Muscle layer of colon (tissue), 2 donors: ENCODE results near the gene PLOD1.
A peak's percentile ranks its signal among the peaks of the same experiment; 100 is the strongest.
"Not testable (repeated sequence)": the region's sequence is repeated elsewhere in the genome, so short reads cannot be mapped to it uniquely, and the experiment has no call there.

Source experiments
- H3K27ac ChIP-seq: one replicate; pipeline ENCODE4 v1.7.0; 2013; ENCODE audit warnings: low read depth, mild to moderate bottlenecking, low read length, moderate library complexity
- H3K27me3 ChIP-seq, 2 donors: one replicate each; pipeline ENCODE4 v1.7.0; 2013; ENCODE audit warnings: low read length in 2 of 2, mild to moderate bottlenecking in 2 of 2; ENCODE audit not compliant: insufficient read depth in 2 of 2, control insufficient read depth in 1 of 2
- H3K36me3 ChIP-seq: one replicate; pipeline ENCODE4 v1.7.0; 2013; ENCODE audit warnings: mild to moderate bottlenecking, low read length; ENCODE audit not compliant: insufficient read depth
- H3K4me1 ChIP-seq: one replicate; pipeline ENCODE4 v1.7.0; 2013; ENCODE audit warnings: mild to moderate bottlenecking, low read length; ENCODE audit not compliant: insufficient read depth
- H3K4me3 ChIP-seq, 2 donors: one replicate each; pipeline ENCODE4 v1.7.0; 2013; ENCODE audit warnings: low read length in 2 of 2, low read depth in 1 of 2, mild to moderate bottlenecking in 1 of 2, moderate library complexity in 1 of 2
- H3K9ac ChIP-seq: one replicate; pipeline ENCODE4 v1.7.0; 2013; ENCODE audit warnings: low read length
- H3K9me3 ChIP-seq: one replicate; pipeline ENCODE4 v1.7.0; 2013; ENCODE audit warnings: mild to moderate bottlenecking, low read length
- donor health status: abdominal sarcoma.
- donor health status: Adenocarcinoma of cecum.

The PLOD1 gene

DNA sequence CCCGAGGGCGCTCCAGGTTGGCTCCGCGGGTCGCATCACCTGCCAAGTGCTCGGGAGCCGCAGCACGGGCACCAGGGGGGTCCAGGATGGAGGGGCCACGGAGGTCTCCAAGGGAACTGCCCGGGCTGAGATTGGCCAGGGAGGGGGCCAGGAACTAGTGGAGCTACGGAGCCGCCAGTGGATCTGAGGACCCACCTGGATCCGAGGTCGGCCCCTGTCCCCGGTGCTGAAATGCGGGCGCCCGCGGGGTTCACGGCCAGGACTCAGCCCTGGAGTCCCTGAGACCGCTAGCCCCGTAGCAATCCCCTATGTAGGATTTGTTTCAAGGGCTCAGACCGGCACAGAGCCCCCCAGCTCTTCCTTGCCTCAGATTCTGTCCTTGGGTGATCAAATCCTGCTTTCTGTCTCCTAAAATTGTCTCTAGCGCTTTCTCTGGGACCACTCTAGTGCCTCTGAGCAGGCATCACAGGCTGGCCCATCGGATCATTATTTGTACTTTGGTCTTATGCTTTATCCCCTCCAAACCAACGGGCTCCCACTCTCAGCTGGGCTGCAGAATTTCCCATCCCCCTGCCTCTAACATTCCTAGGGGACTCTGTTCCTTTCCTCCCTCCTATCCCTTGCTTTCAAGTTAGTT, 35.6 kb upstream of the PLOD1 start:
- no peak overlapping the region for H3K9ac ChIP-seq
- no peaks in the 10 kb centered on the region for H3K9me3 ChIP-seq
- no peak overlapping the region for H3K4me3 ChIP-seq
- no peaks in the 10 kb centered on the region for H3K4me1 ChIP-seq
- H3K27ac ChIP-seq, result no peak overlapping the region
- H3K27me3 ChIP-seq, result peaks cover 0 to 29% of the 10 kb centered on the region in 2 donors
- no peaks in the 10 kb centered on the region for H3K36me3 ChIP-seq

DNA sequence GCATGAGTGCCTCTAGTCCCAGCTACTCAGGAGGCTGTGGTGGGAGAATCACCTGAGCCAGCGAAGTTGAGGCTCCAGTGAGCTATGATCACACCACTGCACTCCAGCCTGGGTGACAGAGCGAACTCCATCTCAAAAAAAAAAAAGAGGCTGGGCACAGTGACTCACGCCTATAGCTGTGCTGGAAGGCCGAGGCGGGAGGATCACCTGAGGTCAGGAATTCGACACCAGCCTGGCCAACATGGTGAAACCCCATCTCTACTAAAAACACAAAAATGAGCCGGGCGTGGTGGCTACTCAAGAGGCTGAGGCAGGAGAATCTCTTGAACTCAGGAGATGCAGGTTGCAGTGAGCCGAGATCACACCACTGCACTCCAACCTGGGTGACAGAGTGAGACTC, 33.1 kb upstream of the PLOD1 start:
- H3K36me3 ChIP-seq, H3K9me3 ChIP-seq, H3K4me3 ChIP-seq, H3K27ac ChIP-seq, H3K9ac ChIP-seq, H3K4me1 ChIP-seq: not testable (repeated sequence)
- peaks cover 0 to 21% of the 10 kb centered on the region in 2 donors for H3K27me3 ChIP-seq

DNA sequence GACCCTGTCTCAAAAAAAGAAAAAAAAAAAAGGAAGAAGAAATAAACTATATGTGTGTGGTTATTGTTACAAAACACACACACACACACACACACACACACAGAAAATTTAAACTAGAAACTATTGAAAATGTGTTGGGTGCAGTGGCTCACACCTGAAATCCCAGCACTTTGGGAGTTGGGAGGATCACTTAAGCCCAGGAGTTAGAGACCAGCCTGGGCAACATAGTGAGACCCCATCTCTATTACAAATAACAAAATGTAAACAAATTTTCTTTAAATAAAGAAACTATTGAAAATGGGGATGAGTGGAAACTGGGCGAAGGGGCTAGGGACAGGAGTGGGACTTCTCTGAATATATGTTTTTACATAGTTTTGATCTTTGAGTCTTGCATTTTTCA, 31.3 kb upstream of the PLOD1 start:
- Histone ChIP-seq H3K27me3 (peaks cover 0 to 12% of the 10 kb centered on the region in 2 donors), H3K9me3 (no peaks in the 10 kb centered on the region), H3K9ac (no peak overlapping the region), H3K4me3 (no peak overlapping the region), H3K27ac (no peak overlapping the region), H3K4me1 (peaks cover 4% of the 10 kb centered on the region), H3K36me3 (no peaks in the 10 kb centered on the region)

DNA sequence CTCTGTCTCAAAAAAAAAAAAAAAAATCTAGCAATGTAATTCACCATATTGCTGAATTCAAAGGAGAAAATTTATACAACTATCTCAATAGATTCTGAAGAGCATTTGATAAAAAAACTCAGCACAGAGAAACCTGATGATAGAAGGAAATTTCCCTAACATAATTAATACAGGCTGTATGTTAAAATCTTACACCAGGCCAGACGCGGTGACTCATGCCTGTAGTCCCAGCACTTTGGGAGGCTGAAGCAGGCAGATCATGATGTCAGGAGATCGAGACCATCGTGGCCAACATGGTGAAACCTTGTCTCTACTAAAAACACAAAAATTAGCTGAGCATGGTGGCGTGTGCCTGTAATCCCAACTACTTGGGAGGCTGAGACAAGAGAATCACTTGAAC, 30.4 kb upstream of the PLOD1 start:
- not testable (repeated sequence) for H3K9ac ChIP-seq, H3K27ac ChIP-seq, H3K27me3 ChIP-seq, H3K36me3 ChIP-seq, H3K4me1 ChIP-seq, H3K4me3 ChIP-seq, H3K9me3 ChIP-seq

DNA sequence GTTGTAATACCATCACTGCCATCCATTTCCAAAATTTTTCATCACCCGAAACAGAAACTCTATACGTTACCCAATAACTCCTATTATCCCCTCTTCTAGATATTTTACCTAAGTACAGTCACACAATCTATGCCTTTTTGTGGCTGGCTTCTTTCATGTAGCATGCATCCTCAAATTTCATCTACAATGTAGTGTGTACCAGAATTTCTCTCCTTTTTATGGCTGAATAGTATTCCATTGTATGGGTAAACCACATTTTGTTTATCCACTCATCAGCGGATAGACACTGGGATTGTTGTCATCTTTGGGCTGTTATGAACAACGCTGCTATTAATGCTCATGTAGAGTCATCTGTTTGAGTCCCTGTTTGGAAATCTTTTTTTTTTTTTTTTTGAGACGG, 29.5 kb upstream of the PLOD1 start:
- Histone ChIP-seq H3K4me3 (no peak overlapping the region), H3K36me3 (no peaks in the 10 kb centered on the region), H3K4me1 (peaks cover 4% of the 10 kb centered on the region), H3K27ac (no peak overlapping the region), H3K9ac (no peak overlapping the region), H3K27me3 (no peaks in the 10 kb centered on the region), H3K9me3 (no peaks in the 10 kb centered on the region)

DNA sequence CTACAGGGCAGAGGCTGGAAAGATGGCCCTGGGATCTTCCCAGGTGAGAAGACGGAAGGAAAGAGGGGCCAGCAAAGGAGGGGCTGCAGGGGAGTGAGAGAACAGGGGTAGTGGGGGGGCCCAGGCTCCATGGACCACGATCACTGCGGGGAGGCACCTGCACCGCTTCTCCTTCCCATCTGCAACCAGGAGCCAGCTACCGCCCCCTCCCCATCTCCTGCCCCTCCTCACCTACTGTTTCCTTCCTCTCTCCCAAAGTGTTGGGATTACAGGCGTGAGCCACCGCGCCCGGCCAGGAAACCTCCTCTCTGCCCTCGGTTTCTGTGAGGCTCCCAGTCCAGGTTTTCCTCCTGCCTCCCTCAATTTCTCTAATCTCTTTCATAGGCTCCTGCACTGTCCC, 27.6 kb upstream of the PLOD1 start:
- Histone ChIP-seq H3K27me3 (no peaks in the 10 kb centered on the region), H3K4me1 (peaks cover 4% of the 10 kb centered on the region), H3K36me3 (no peaks in the 10 kb centered on the region), H3K4me3 (no peak overlapping the region), H3K27ac (no peak overlapping the region), H3K9me3 (no peaks in the 10 kb centered on the region), H3K9ac (no peak overlapping the region)

DNA sequence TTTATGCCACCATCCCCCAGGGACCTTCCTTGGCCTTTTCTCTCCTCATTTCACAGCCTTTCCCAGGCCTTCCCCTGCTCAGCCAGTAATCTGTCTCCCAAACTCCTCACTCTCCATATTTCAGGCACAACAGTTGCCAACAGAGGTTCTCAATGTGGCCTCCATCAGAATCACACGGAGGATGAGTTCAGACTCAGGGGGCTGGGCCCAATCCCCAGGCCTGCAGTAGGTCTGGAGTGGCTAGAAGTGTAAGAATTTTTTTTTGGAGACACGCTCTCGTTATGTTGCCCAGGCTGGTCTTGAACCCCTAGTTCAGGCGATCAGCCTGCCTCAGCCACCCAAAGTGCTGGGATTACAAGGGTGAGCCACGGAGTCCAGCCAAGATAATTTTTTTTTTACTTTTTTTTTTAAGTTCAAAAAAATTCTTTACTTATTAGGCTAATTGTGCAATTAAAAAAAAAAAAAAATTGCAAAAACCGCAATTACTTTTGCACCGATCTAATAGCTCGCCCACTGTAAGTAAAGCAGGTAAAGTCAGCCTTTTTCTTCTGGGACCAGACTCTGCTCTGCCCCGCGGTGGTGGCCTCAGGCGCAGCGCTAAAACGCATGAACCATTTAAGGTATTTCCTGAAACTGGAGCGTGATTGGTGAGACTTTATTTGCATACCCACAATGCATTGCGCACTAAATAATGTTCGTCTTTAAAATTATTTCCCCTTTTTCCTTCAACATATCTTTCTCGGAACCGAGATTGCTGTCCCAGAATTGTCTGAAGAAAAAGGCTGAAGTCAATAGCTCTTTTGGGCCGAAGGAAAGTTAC, 27.0 kb upstream of the PLOD1 start:
- Histone ChIP-seq H3K9ac (peak overlapping the region; percentile 96), H3K9me3 (no peaks in the 10 kb centered on the region), H3K27me3 (no peaks in the 10 kb centered on the region), H3K36me3 (no peaks in the 10 kb centered on the region), H3K4me1 (peaks cover 4% of the 10 kb centered on the region), H3K27ac (peak overlapping the region; percentile 84), H3K4me3 (peak overlapping the region in 1 of 2 donors; percentile 91)

DNA sequence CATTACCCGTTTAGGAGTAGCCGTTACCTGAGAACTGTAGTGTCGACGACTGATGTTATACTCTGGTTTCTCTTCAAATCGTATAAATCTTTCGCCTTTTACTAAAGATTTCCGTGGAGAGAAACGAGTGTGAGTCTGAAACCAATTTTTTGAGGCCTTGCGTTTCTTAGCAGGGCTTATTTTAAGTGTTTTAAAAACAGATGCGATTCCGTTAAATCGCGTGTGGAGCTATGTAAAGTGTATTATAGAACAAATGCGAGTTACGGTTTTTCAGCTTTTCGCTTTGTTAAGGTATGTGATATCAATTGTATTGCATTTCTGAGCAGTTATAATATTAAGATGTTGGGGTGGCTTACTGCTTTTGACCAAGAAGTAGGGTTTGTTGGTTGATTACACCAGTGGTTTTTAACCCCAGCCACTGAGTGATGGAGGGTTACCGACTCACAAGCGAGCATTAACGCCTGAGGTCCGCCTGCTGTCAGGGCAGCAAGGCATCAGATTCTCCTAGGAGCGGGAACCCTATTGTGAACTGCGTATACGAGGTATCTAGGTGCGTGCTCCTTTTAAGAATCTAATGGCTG, 26.3 kb upstream of the PLOD1 start:
- peaks cover 4% of the 10 kb centered on the region for H3K4me1 ChIP-seq
- H3K27me3 ChIP-seq, result no peaks in the 10 kb centered on the region
- peak overlapping the region; percentile 76 to 91 for H3K4me3 ChIP-seq
- H3K27ac ChIP-seq, result peak overlapping the region; percentile 84
- no peaks in the 10 kb centered on the region for H3K9me3 ChIP-seq
- H3K36me3 ChIP-seq, result no peaks in the 10 kb centered on the region
- H3K9ac ChIP-seq, result peak overlapping the region; percentile 96

DNA sequence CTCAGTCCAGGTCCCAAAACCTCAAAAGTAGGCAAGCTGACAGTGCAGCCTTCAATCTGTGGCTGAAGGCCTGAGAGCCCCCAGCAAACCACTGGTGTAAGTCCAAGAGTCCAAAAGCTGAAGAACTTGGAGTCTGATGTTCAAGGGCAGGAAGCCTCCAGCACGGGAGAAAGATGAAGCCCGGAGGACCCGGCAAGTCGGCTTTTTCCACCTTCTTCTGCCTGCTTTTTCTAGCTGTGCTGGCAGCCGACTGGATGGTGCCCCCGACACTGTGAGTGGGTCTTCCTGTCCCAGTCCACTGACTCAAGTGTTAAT, 23.6 kb upstream of the PLOD1 start:
- not testable (repeated sequence) for H3K4me1 ChIP-seq, H3K27me3 ChIP-seq, H3K9ac ChIP-seq, H3K36me3 ChIP-seq, H3K27ac ChIP-seq, H3K9me3 ChIP-seq, H3K4me3 ChIP-seq

DNA sequence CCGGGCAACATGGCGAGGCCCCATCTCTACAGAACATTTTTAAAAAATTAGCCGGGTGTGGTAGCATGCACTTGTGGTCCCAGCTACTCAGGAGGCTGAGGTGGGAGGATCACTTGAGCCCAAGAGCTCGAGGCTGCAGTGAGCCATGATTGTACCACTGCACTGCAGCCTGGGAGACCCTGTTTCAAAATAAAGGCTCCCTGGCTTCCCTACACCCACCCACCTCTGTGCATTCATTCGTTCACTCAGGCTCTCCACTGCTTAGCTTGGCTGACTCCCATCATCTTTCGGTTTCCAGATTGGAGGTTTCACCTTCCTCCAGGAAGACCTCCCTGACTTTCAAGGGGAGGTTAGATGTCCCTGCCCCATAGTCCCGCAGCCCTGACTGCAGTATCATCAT, 22.5 kb upstream of the PLOD1 start:
- Histone ChIP-seq H3K9me3 (no peaks in the 10 kb centered on the region), H3K27ac (no peak overlapping the region), H3K4me1 (peaks cover 4% of the 10 kb centered on the region), H3K9ac (no peak overlapping the region), H3K4me3 (no peak overlapping the region), H3K27me3 (no peaks in the 10 kb centered on the region), H3K36me3 (peaks cover 6% of the 10 kb centered on the region)

DNA sequence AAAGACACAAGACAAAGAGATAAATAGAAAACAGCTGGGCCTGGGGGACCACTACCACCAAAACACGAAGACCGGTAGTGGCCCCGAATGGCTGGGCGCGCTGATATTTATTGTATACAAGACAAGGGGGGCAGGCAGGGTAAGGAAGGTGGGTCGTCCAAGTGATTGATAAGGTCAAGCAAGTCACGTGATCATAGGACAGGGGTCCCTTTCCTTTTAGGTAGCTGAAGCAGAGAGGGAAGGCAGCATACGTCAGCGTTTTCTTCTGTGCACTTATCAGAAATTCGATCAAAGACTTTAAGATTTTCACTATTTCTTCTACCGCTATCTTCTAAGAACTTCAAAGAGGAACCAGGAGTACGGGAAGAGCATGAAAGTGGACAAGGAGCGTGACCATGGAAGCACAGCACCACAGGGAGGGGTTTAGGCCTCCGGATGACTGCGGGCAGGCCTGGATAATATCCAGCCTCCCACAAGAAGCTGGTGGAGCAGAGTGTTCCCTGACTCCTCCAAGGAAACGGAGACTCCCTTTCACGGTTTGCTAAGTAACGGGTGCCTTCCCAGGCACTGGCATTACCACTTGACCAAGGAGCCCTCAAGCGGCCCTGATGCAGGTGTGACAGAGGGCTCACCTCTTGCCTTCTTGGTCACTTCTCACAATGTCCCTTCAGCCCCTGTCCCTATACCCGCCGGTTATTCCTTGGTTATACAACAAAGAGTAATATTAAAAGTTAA, 21.9 kb upstream of the PLOD1 start:
- not testable (repeated sequence) for H3K27ac ChIP-seq, H3K9ac ChIP-seq, H3K4me1 ChIP-seq, H3K36me3 ChIP-seq, H3K27me3 ChIP-seq, H3K4me3 ChIP-seq, H3K9me3 ChIP-seq
